Measurements from ENCODE around the gene SCYL3. TPM values are rescaled to one million over a fixed set of nuclear protein-coding genes. Genes with fewer than 3 reads are reported as not detected.
"Not testable (repeated sequence)": the region's sequence is repeated elsewhere in the genome, so short reads cannot be mapped to it uniquely, and the experiment has no call there.

Gene SCYL3
- polyA plus RNA-seq, 3 donors = 17.0 to 21.1 (median 19.3) TPM

GRCh38 chr1:169873582-169874199 lies 20.0 kb downstream of the SCYL3 start:
- DNase-seq (ENCODE audit: low read depth in 3 of 3, low spot score in 2 of 3) = no peak

GRCh38 chr1:169872906-169873305 lies 20.8 kb downstream of the SCYL3 start:
- no peak for DNase-seq (ENCODE audit: low read depth in 3 of 3, low spot score in 2 of 3)

GRCh38 chr1:169871988-169872387 lies 21.7 kb downstream of the SCYL3 start:
- not testable (repeated sequence) for DNase-seq (ENCODE audit: low read depth in 3 of 3, low spot score in 2 of 3)

- DNase-seq (ENCODE audit: low read depth in 3 of 3, low spot score in 2 of 3) = no peak
These were observed 24.3 kb downstream of the SCYL3 start for GRCh38 chr1:169869426-169869825.

GRCh38 chr1:169868978-169869377 lies 24.7 kb downstream of the SCYL3 start:
- no peak for DNase-seq (ENCODE audit: low read depth in 3 of 3, low spot score in 2 of 3)

GRCh38 chr1:169867012-169867675 lies 26.6 kb downstream of the SCYL3 start:
- DNase-seq (ENCODE audit: low read depth in 3 of 3, low spot score in 2 of 3) = no peak

GRCh38 chr1:169866577-169866976 lies 27.1 kb downstream of the SCYL3 start:
- no peak for DNase-seq (ENCODE audit: low read depth in 3 of 3, low spot score in 2 of 3)

- not testable (repeated sequence) for DNase-seq (ENCODE audit: low read depth in 3 of 3, low spot score in 2 of 3)
These were observed 29.2 kb downstream of the SCYL3 start for GRCh38 chr1:169864531-169864930.

GRCh38 chr1:169860750-169861149 lies 32.9 kb downstream of the SCYL3 start:
- DNase-seq (ENCODE audit: low read depth in 3 of 3, low spot score in 2 of 3) = no peak

GRCh38 chr1:169860187-169860586 lies 33.5 kb downstream of the SCYL3 start:
- no peak for DNase-seq (ENCODE audit: low read depth in 3 of 3, low spot score in 2 of 3)

GRCh38 chr1:169859001-169859400 lies 34.7 kb downstream of the SCYL3 start:
- DNase-seq (ENCODE audit: low read depth in 3 of 3, low spot score in 2 of 3) = no peak

GRCh38 chr1:169858467-169858866 lies 35.2 kb downstream of the SCYL3 start:
- DNase-seq (ENCODE audit: low read depth in 3 of 3, low spot score in 2 of 3) = no peak

GRCh38 chr1:169853341-169853740 lies 40.4 kb downstream of the SCYL3 start:
- no peak for DNase-seq (ENCODE audit: low read depth in 3 of 3, low spot score in 2 of 3)

- DNase-seq (ENCODE audit: low read depth in 3 of 3, low spot score in 2 of 3) = no peak
These were observed 44.2 kb downstream of the SCYL3 start for GRCh38 chr1:169849346-169850022.

- no peak for DNase-seq (ENCODE audit: low read depth in 3 of 3, low spot score in 2 of 3)
These were observed 45.2 kb downstream of the SCYL3 start for GRCh38 chr1:169848456-169848855.

- no peak for DNase-seq (ENCODE audit: low read depth in 3 of 3, low spot score in 2 of 3)
These were observed 48.6 kb downstream of the SCYL3 start for GRCh38 chr1:169844941-169845608.

- DNase-seq (ENCODE audit: low read depth in 3 of 3, low spot score in 2 of 3) = no peak
These were observed 54.8 kb downstream of the SCYL3 start for GRCh38 chr1:169838942-169839341.

- DNase-seq (ENCODE audit: low read depth in 3 of 3, low spot score in 2 of 3) = no peak
These were observed 57.5 kb downstream of the SCYL3 start for GRCh38 chr1:169836198-169836597.

- no peak for DNase-seq (ENCODE audit: low read depth in 3 of 3, low spot score in 2 of 3)
These were observed 58.0 kb downstream of the SCYL3 start for GRCh38 chr1:169835647-169836046.

- DNase-seq (ENCODE audit: low read depth in 3 of 3, low spot score in 2 of 3) = no peak
These were observed 58.8 kb downstream of the SCYL3 start for GRCh38 chr1:169834869-169835268.

- DNase-seq (ENCODE audit: low read depth in 3 of 3, low spot score in 2 of 3) = no peak
These were observed 60.4 kb downstream of the SCYL3 start for GRCh38 chr1:169833179-169833901.
